Measurements from ENCODE around the gene ADAMTS13. TPM values are rescaled to one million over a fixed set of nuclear protein-coding genes. Genes with fewer than 3 reads are reported as not detected.

Gene ADAMTS13
- total RNA-seq, 2 experiments from 2014 or later = 2.2 to 2.6 TPM

GRCh38 chr9:133424187-133424586 lies 2.0 kb downstream of the ADAMTS13 start:
- no peak for TF ChIP-seq CTCF (IDR thresholded peaks at IDR 0.05)
- ChIA-PET POLR2A (no interaction called here), CTCF (no interaction called here)
- ATAC-seq (ENCODE audit: poor library complexity) (no peak), DNase-seq (no peak)
- intact Hi-C loops (cut with DNase I, micrococcal nuclease) = no loop called here
- Mint-ChIP-seq H3K27me3 (peaks cover 27% of the 10 kb centered on the region), H3K4me1 (ENCODE audit: low read depth) (peaks cover 12% of the 10 kb centered on the region), H3K9me3 (no peaks in the 10 kb centered on the region), H3K4me3 (no peak overlapping the region), H3K36me3 (ENCODE audit: low read depth) (no peaks in the 10 kb centered on the region), H3K27ac (no peak overlapping the region)
- Histone ChIP-seq H3K27ac (ENCODE audit: low read depth in 1 of 2, low read length in 2 of 2) (no peak overlapping the region), H3K4me3 (ENCODE audit: low read length) (no peak overlapping the region), H3K27me3 (ENCODE audit: control insufficient read depth in 1 of 2, insufficient read depth in 2 of 2, low read length in 2 of 2) (peaks cover 19 to 24% of the 10 kb centered on the region in 2 experiments), H3K4me1 (ENCODE audit: insufficient read depth, low read length) (peaks cover 5% of the 10 kb centered on the region), H3K9me3 (ENCODE audit: control insufficient read depth in 1 of 2, insufficient read depth in 1 of 2, low read length in 2 of 2) (peaks cover 0 to 15% of the 10 kb centered on the region in 2 experiments), H3K36me3 (ENCODE audit: insufficient read depth, low read length) (no peaks in the 10 kb centered on the region)

GRCh38 chr9:133425049-133425632 lies 3.0 kb downstream of the ADAMTS13 start:
- ATAC-seq (ENCODE audit: poor library complexity) = no peak
- intact Hi-C loops (cut with DNase I, micrococcal nuclease) = no loop called here
- H3K4me1 ChIP-seq (ENCODE audit: insufficient read depth, low read length) = peaks cover 5% of the 10 kb centered on the region
- Mint-ChIP-seq H3K4me1 (ENCODE audit: low read depth) (peaks cover 12% of the 10 kb centered on the region), H3K36me3 (ENCODE audit: low read depth) (no peaks in the 10 kb centered on the region), H3K9me3 (no peaks in the 10 kb centered on the region), H3K27me3 (peaks cover 29% of the 10 kb centered on the region), H3K4me3 (no peak overlapping the region), H3K27ac (no peak overlapping the region)
- CTCF ChIA-PET = interaction anchor here (0.6 kb wide), 1 partner anchor 12 kb away, joined by 4 read pairs; no protein-coding TSS in a partner anchor
- H3K9me3 ChIP-seq (ENCODE audit: control insufficient read depth in 1 of 2, insufficient read depth in 1 of 2, low read length in 2 of 2) = peaks cover 0 to 15% of the 10 kb centered on the region in 2 experiments
- no peak for DNase-seq
- no peak overlapping the region for H3K4me3 ChIP-seq (ENCODE audit: low read length)
- H3K27ac ChIP-seq (ENCODE audit: low read depth in 1 of 2, low read length in 2 of 2) = no peak overlapping the region
- no peak for TF ChIP-seq CTCF (IDR thresholded peaks at IDR 0.05)
- POLR2A ChIA-PET = no interaction called here
- H3K27me3 ChIP-seq (ENCODE audit: control insufficient read depth in 1 of 2, insufficient read depth in 2 of 2, low read length in 2 of 2) = peaks cover 22 to 27% of the 10 kb centered on the region in 2 experiments
- no peaks in the 10 kb centered on the region for H3K36me3 ChIP-seq (ENCODE audit: insufficient read depth, low read length)

- Mint-ChIP-seq H3K27me3 (peaks cover 32% of the 10 kb centered on the region), H3K27ac (no peak overlapping the region), H3K36me3 (ENCODE audit: low read depth) (no peaks in the 10 kb centered on the region), H3K4me1 (ENCODE audit: low read depth) (peaks cover 12% of the 10 kb centered on the region), H3K4me3 (no peak overlapping the region), H3K9me3 (no peaks in the 10 kb centered on the region)
- Histone ChIP-seq H3K27me3 (ENCODE audit: control insufficient read depth in 1 of 2, insufficient read depth in 2 of 2, low read length in 2 of 2) (peaks cover 22 to 27% of the 10 kb centered on the region in 2 experiments), H3K27ac (ENCODE audit: low read depth in 1 of 2, low read length in 2 of 2) (no peak overlapping the region), H3K4me1 (ENCODE audit: insufficient read depth, low read length) (peaks cover 5% of the 10 kb centered on the region), H3K9me3 (ENCODE audit: control insufficient read depth in 1 of 2, insufficient read depth in 1 of 2, low read length in 2 of 2) (peaks cover 0 to 15% of the 10 kb centered on the region in 2 experiments), H3K4me3 (ENCODE audit: low read length) (no peak overlapping the region), H3K36me3 (ENCODE audit: insufficient read depth, low read length) (no peaks in the 10 kb centered on the region)
- TF ChIP-seq CTCF (IDR thresholded peaks at IDR 0.05) = no peak
- ChIA-PET POLR2A (no interaction called here), CTCF (no interaction called here)
- DNase-seq (no peak), ATAC-seq (ENCODE audit: poor library complexity) (no peak)
- intact Hi-C loops (cut with DNase I, micrococcal nuclease) = no loop called here
These were observed 3.8 kb downstream of the ADAMTS13 start for GRCh38 chr9:133426011-133426410.

Data from CD4-positive, alpha-beta T cell (primary cell).